IMR-90 (cell line): ENCODE data around the gene YAE1. TPM values are rescaled to one million over a fixed set of nuclear protein-coding genes. Genes with fewer than 3 reads are reported as not detected.

ENCODE experiments used
- ATAC-seq: fragments of 200-7000 bp; cut with Tn5 transposase; 2 replicates; pipeline ENCODE4 v1.9.1; 2020; ENCODE audit warnings: low read depth, mild to moderate bottlenecking, moderate library complexity
- BruUV-seq: library from RNA; stranded (reverse); fragments of 400-500 nt; replicated peaks from 2 replicates; lab custom pipeline; 2021; lab: Mats Ljungman, UMichigan
- CTCF ChIA-PET: fragments of 300-600 bp; formaldehyde crosslinking; extraction: SDS; loops from one replicate; lab custom pipeline; 2021; ENCODE audit warnings: antibody characterized with exemption; lab: Yijun Ruan, JAX
- POLR2A ChIA-PET: fragments of 300-600 bp; sonication (Branson Sonifier 250); formaldehyde crosslinking; loops from one replicate; lab custom pipeline; 2022; ENCODE audit warnings: antibody characterized with exemption; ENCODE audit not compliant: unreplicated experiment; lab: Charles Lee
- DNase-seq: peaks from one replicate; pipeline ENCODE4 v3.0.0; 2013
- H2AFZ ChIP-seq: replicated peaks from 2 replicates; pipeline ENCODE3; 2013; ENCODE audit warnings: low read length, mild to moderate bottlenecking; ENCODE audit not compliant: poor library complexity
- H2AK5ac ChIP-seq: 2 replicates; pipeline ENCODE4 v1.6.1; 2013; ENCODE audit warnings: low read depth, low read length, inconsistent platforms
- H2AK9ac ChIP-seq: replicated peaks from 2 replicates; pipeline ENCODE3; 2013; ENCODE audit warnings: mild to moderate bottlenecking, low read depth, low read length, moderate library complexity; ENCODE audit not compliant: poor library complexity
- H2BK120ac ChIP-seq: 2 replicates; pipeline ENCODE4 v1.6.1; 2013; ENCODE audit warnings: low read depth, low read length, inconsistent platforms
- H2BK15ac ChIP-seq: 3 replicates; pipeline ENCODE4 v1.6.1; 2013; ENCODE audit warnings: low read depth, low read length, inconsistent platforms
- H2BK20ac ChIP-seq: 2 replicates; pipeline ENCODE4 v1.6.1; 2013; ENCODE audit warnings: low read depth, mild to moderate bottlenecking, inconsistent platforms, low read length, moderate library complexity
- H2BK5ac ChIP-seq: 2 replicates; pipeline ENCODE4 v1.6.1; 2013; ENCODE audit warnings: mild to moderate bottlenecking, low read depth, low read length, inconsistent platforms; ENCODE audit not compliant: poor library complexity, severe bottlenecking
- H3K14ac ChIP-seq: replicated peaks from 2 replicates; pipeline ENCODE4 v1.6.1; 2013; ENCODE audit warnings: low read depth, low read length, inconsistent platforms
- H3K18ac ChIP-seq: 2 replicates; pipeline ENCODE4 v1.6.1; 2013; ENCODE audit warnings: low read depth, low read length, control low read depth
- H3K23ac ChIP-seq: 2 replicates; pipeline ENCODE4 v1.6.1; 2013; ENCODE audit warnings: low read depth, low read length, inconsistent platforms
- H3K27ac ChIP-seq: 2 replicates; pipeline ENCODE4 v1.5.1; 2013; ENCODE audit warnings: mild to moderate bottlenecking, control low read depth, low read length; ENCODE audit not compliant: insufficient read depth
- H3K27me3 ChIP-seq: 2 replicates; pipeline ENCODE4 v1.6.1; 2013; ENCODE audit warnings: low read length; ENCODE audit not compliant: control insufficient read depth, insufficient read depth
- H3K36me3 ChIP-seq: 2 replicates; pipeline ENCODE4 v1.6.1; 2013; ENCODE audit warnings: low read length, mixed read lengths; ENCODE audit not compliant: control insufficient read depth, insufficient read depth
- H3K4ac ChIP-seq: 2 replicates; pipeline ENCODE4 v1.6.1; 2013; ENCODE audit warnings: low read depth, low read length, inconsistent platforms
- H3K4me1 ChIP-seq: 2 replicates; pipeline ENCODE4 v1.6.1; 2013; ENCODE audit warnings: low read length, mixed read lengths; ENCODE audit not compliant: control insufficient read depth, insufficient read depth
- H3K4me2 ChIP-seq: 2 replicates; pipeline ENCODE4 v1.6.1; 2013; ENCODE audit warnings: low read depth, mild to moderate bottlenecking, control low read depth, low read length, moderate library complexity
- H3K4me3 ChIP-seq: 2 replicates; pipeline ENCODE4 v1.5.1; 2013; ENCODE audit warnings: low read depth, mild to moderate bottlenecking, control low read depth, low read length, moderate library complexity; ENCODE audit not compliant: insufficient read depth
- H3K56ac ChIP-seq: 2 replicates; pipeline ENCODE4 v1.6.1; 2013; ENCODE audit warnings: low read length, inconsistent platforms; ENCODE audit not compliant: insufficient read depth; ENCODE audit errors: extremely low read depth
- H3K79me1 ChIP-seq, 2 experiments: 2 replicates each; pipeline ENCODE4 v1.6.1; 2013; ENCODE audit warnings: low read length in 2 of 2, inconsistent platforms in 1 of 2, low read depth in 1 of 2
- H3K9ac ChIP-seq: 2 replicates; pipeline ENCODE4 v1.6.1; 2013; ENCODE audit warnings: low read depth, low read length, control low read depth
- H3K9me1 ChIP-seq: 2 replicates; pipeline ENCODE4 v1.6.1; 2013; ENCODE audit warnings: low read length, inconsistent platforms; ENCODE audit not compliant: insufficient read depth
- H3K9me3 ChIP-seq: 2 replicates; pipeline ENCODE4 v1.6.1; 2013; ENCODE audit warnings: low read length; ENCODE audit not compliant: control insufficient read depth, insufficient read depth
- H4K20me1 ChIP-seq: 2 replicates; pipeline ENCODE4 v1.6.1; 2013; ENCODE audit warnings: low read length, inconsistent platforms; ENCODE audit not compliant: insufficient read depth
- H4K5ac ChIP-seq: 2 replicates; pipeline ENCODE4 v1.6.1; 2013; ENCODE audit warnings: mild to moderate bottlenecking, low read depth, low read length, control low read depth
- H4K8ac ChIP-seq, 2 experiments: 2 replicates each; pipeline ENCODE4 v1.6.1; 2013; ENCODE audit warnings: low read depth in 2 of 2, low read length in 2 of 2, control low read depth in 1 of 2, inconsistent platforms in 1 of 2
- H4K91ac ChIP-seq: 2 replicates; pipeline ENCODE4 v1.6.1; 2013; ENCODE audit warnings: low read depth, low read length, inconsistent platforms; ENCODE audit not compliant: insufficient read depth
- BHLHE40 ChIP-seq: fragments of 150-350 bp; IDR thresholded peaks from 2 replicates; pipeline ENCODE4 v1.6.1; 2016; ENCODE audit warnings: mild to moderate bottlenecking, low read depth, low read length
- CTCF ChIP-seq: conservative IDR thresholded peaks from 2 replicates; pipeline ENCODE4 v1.5.1; 2012; ENCODE audit warnings: mild to moderate bottlenecking, low read depth, low read length, improper control_type of control experiment
- ELK1 ChIP-seq: fragments of 150-350 bp; IDR thresholded peaks from 2 replicates; pipeline ENCODE4 v1.6.1; 2016; ENCODE audit warnings: low read depth, mild to moderate bottlenecking, low read length, moderate library complexity, borderline replicate concordance
- MAZ ChIP-seq: IDR thresholded peaks from 2 replicates; pipeline ENCODE4 v1.6.1; 2012; ENCODE audit warnings: low read depth, mild to moderate bottlenecking, low read length, improper control_type of control experiment, moderate library complexity, borderline replicate concordance
- RAD21 ChIP-seq: IDR thresholded peaks from 2 replicates; pipeline ENCODE4 v1.6.1; 2012; ENCODE audit warnings: low read length, improper control_type of control experiment
- RCOR1 ChIP-seq: IDR thresholded peaks from 2 replicates; pipeline ENCODE4 v1.6.1; 2012; ENCODE audit warnings: mild to moderate bottlenecking, low read length, improper control_type of control experiment; ENCODE audit not compliant: insufficient replicate concordance
- dilution Hi-C: fragments of 300-500 bp; cut with HindIII; formaldehyde crosslinking; loops from one replicate; pipeline ENCODE4 v1.14.3; 2018; ENCODE audit warnings: low sequenced_read_pairs; ENCODE audit not compliant: unreplicated experiment
- in situ Hi-C: fragments of 300-500 bp; cut with MboI; formaldehyde crosslinking; loops from 3 replicates; pipeline ENCODE4 v1.14.3; 2019; ENCODE audit warnings: low sequenced_read_pairs, inconsistent platforms, mixed read lengths
- intact Hi-C: fragments of 100-400 bp; cut with micrococcal nuclease; formaldehyde crosslinking; loops from 2 replicates; pipeline ENCODE4 v1.10.0; 2022
- polyA plus RNA-seq, 3 experiments: library from polyadenylated mRNA; depleted of rRNA; stranded (reverse); fragments of >200 nt; gene quantifications; 2 replicates each; pipeline ENCODE4 v1.2.3, GENCODE V29; 2012; ENCODE audit warnings: low replicate concordance in 1 of 3
- total RNA-seq: library from RNA; depleted of rRNA; stranded (reverse); fragments of >200 nt; gene quantifications from 2 replicates; pipeline ENCODE4 v1.2.3, GENCODE V29; 2012

Gene YAE1
- total and polyA plus RNA-seq, 2 of the 4 experiments (the other 2 are of a cell fraction): 28.6 to 36.7 TPM

GRCh38 chr7:39526666-39527065 is 39.5 kb upstream of the YAE1 start:
- Histone ChIP-seq H3K14ac (no peak overlapping the region), H3K18ac (no peak overlapping the region), H2AFZ (no peak overlapping the region), H3K4me2 (no peak overlapping the region), H4K8ac (no peak overlapping the region), H4K91ac (no peak overlapping the region), H2BK120ac (no peak overlapping the region), H3K36me3 (no peaks in the 10 kb centered on the region), H2BK5ac (no peak overlapping the region), H3K27ac (no peak overlapping the region), H3K79me1 (no peaks in the 10 kb centered on the region), H3K56ac (no peak overlapping the region), H2AK9ac (no peak overlapping the region), H4K5ac (no peak overlapping the region), H2AK5ac (no peak overlapping the region), H2BK15ac (no peak overlapping the region), H3K9me1 (no peaks in the 10 kb centered on the region), H3K27me3 (peaks cover 4% of the 10 kb centered on the region), H3K4me1 (no peaks in the 10 kb centered on the region), H3K23ac (no peak overlapping the region), H3K9me3 (no peaks in the 10 kb centered on the region), H3K4ac (no peak overlapping the region), H3K9ac (no peak overlapping the region), H4K20me1 (no peaks in the 10 kb centered on the region), H2BK20ac (no peak overlapping the region), H3K4me3 (no peak overlapping the region)
- ChIA-PET POLR2A (no interaction called here), CTCF (no interaction called here)
- dilution Hi-C loops (no loop called here), in situ Hi-C loops (no loop called here), intact Hi-C loops (no loop called here)
- no peak for TF ChIP-seq RAD21
- TF ChIP-seq RCOR1: no peak
- no peak for TF ChIP-seq BHLHE40
- no peak for TF ChIP-seq CTCF
- TF ChIP-seq MAZ: no peak
- no peak for TF ChIP-seq ELK1
- BruUV-seq: no TSS peak
- no peak for DNase-seq
- ATAC-seq: no peak
